Prostate gland (tissue), 2 donors: ENCODE measurements around the gene OR56A3.

ENCODE experiments used
- POLR2A ChIP-seq: fragments of 450-650 bp; IDR thresholded peaks from one replicate; pipeline ENCODE4 v1.6.1; 2016; ENCODE audit warnings: antibody characterized with exemption, mild to moderate bottlenecking
- POLR2AphosphoS5 ChIP-seq: sonication (generic); formaldehyde crosslinking; IDR thresholded peaks from one replicate; pipeline ENCODE4 v1.6.1; 2017; ENCODE audit warnings: antibody characterized with exemption
- TF ChIP-seq, protein P1 (sequence below), 4 experiments: fragments of 200-600 bp in 2 of 4; fragments of 450-650 bp in 2 of 4; sonication (generic) in 2 of 4; IDR thresholded peaks; 1 replicate in 3 of 4; 2 replicates in 1 of 4; pipeline ENCODE4 v1.5.1; 2016 to 2019; ENCODE audit warnings: antibody characterized with exemption in 4 of 4, mild to moderate bottlenecking in 2 of 4, moderate library complexity in 2 of 4

DNA sequence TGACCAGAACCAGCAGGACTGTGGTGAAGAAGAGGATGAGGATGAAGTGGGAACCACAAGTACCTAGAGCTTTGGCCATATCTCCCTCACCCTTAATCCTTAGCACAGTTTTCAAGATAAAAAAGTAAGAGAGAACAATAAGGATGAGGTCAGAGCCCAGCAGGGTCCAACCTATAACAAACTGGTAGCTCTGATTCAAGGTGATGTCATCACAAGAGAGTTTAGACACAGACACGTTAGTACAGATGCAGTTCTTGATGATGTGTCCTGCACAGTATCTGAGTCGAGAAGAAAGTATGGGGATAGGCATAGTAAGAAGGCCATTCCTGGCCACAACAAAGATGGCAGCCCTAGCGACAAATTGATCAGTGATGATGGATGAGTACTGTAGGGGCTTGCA is 25.7 kb downstream of the OR56A3 start:
- TF ChIP-seq, protein P1, sequence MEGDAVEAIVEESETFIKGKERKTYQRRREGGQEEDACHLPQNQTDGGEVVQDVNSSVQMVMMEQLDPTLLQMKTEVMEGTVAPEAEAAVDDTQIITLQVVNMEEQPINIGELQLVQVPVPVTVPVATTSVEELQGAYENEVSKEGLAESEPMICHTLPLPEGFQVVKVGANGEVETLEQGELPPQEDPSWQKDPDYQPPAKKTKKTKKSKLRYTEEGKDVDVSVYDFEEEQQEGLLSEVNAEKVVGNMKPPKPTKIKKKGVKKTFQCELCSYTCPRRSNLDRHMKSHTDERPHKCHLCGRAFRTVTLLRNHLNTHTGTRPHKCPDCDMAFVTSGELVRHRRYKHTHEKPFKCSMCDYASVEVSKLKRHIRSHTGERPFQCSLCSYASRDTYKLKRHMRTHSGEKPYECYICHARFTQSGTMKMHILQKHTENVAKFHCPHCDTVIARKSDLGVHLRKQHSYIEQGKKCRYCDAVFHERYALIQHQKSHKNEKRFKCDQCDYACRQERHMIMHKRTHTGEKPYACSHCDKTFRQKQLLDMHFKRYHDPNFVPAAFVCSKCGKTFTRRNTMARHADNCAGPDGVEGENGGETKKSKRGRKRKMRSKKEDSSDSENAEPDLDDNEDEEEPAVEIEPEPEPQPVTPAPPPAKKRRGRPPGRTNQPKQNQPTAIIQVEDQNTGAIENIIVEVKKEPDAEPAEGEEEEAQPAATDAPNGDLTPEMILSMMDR (IDR thresholded peaks at IDR 0.05), result no peak
- no peak for TF ChIP-seq POLR2A
- TF ChIP-seq POLR2AphosphoS5, result no peak
